ENCODE results near the gene KCNK10. TPM values are rescaled to one million over a fixed set of nuclear protein-coding genes. Genes with fewer than 3 reads are reported as not detected.
A peak's percentile ranks its signal among the peaks of the same experiment; 100 is the strongest.

Gene KCNK10
- total RNA-seq, 2 experiments from 2014 or later, result not detected

GRCh38 chr14:88231603-88232002, 91.5 kb downstream of the KCNK10 start:
- no peaks in the 10 kb centered on the region for H3K36me3 Mint-ChIP-seq
- H3K27ac Mint-ChIP-seq, result no peak overlapping the region
- peaks cover 10% of the 10 kb centered on the region for H3K27me3 Mint-ChIP-seq
- H3K9me3 Mint-ChIP-seq, result no peaks in the 10 kb centered on the region
- ChIA-PET POLR2A (no interaction called here), CTCF (interaction anchor here (1.2 to 6.5 kb wide), 3 partner anchors 26 to 218 kb away, joined by 3 to 46 read pairs (median 4); no protein-coding TSS in a partner anchor)
- intact Hi-C loops (cut with micrococcal nuclease), result loop anchor here (5.0 kb wide), 1 partner anchor 284 kb away; no protein-coding TSS in a partner anchor
- H3K4me3 Mint-ChIP-seq, result no peak overlapping the region
- peaks cover 4% of the 10 kb centered on the region for H3K4me1 Mint-ChIP-seq (ENCODE audit: low read depth)
- no peak for DNase-seq

GRCh38 chr14:88229428-88229827, 93.6 kb downstream of the KCNK10 start:
- Mint-ChIP-seq H3K27me3 (peaks cover 11% of the 10 kb centered on the region), H3K27ac (no peak overlapping the region), H3K4me3 (no peak overlapping the region), H3K9me3 (no peaks in the 10 kb centered on the region), H3K4me1 (ENCODE audit: low read depth) (peaks cover 4% of the 10 kb centered on the region), H3K36me3 (no peaks in the 10 kb centered on the region)
- DNase-seq, result no peak
- ChIA-PET CTCF (interaction anchor here (1.3 kb wide), 1 partner anchor 40 kb away, joined by 5 read pairs; no protein-coding TSS in a partner anchor), POLR2A (no interaction called here)
- intact Hi-C loops (cut with micrococcal nuclease), result no loop called here

- intact Hi-C loops (cut with micrococcal nuclease), result no loop called here
- ChIA-PET CTCF (interaction anchor here (0.6 to 1.3 kb wide), 2 partner anchors 39 to 215 kb away, joined by 3 to 5 read pairs; no protein-coding TSS in a partner anchor), POLR2A (no interaction called here)
- Mint-ChIP-seq H3K27ac (no peak overlapping the region), H3K9me3 (peaks cover 1% of the 10 kb centered on the region), H3K36me3 (no peaks in the 10 kb centered on the region), H3K4me1 (ENCODE audit: low read depth) (peaks cover 4% of the 10 kb centered on the region), H3K27me3 (peaks cover 8% of the 10 kb centered on the region), H3K4me3 (no peak overlapping the region)
- peak; percentile 34 for DNase-seq
Measured at GRCh38 chr14:88228522-88229236, 94.4 kb downstream of the KCNK10 start.

- peaks cover 11% of the 10 kb centered on the region for H3K9me3 Mint-ChIP-seq
- H3K27me3 Mint-ChIP-seq, result peaks cover 10% of the 10 kb centered on the region
- intact Hi-C loops (cut with micrococcal nuclease), result no loop called here
- no peak overlapping the region for H3K27ac Mint-ChIP-seq
- peaks cover 4% of the 10 kb centered on the region for H3K4me1 Mint-ChIP-seq (ENCODE audit: low read depth)
- no peak for DNase-seq
- ChIA-PET POLR2A (interaction anchor here (0.5 kb wide), 1 partner anchor 12 kb away, joined by 3 read pairs; no protein-coding TSS in a partner anchor), CTCF (no interaction called here)
- no peak overlapping the region for H3K4me3 Mint-ChIP-seq
- H3K36me3 Mint-ChIP-seq, result no peaks in the 10 kb centered on the region
Measured at GRCh38 chr14:88227693-88228092, 95.4 kb downstream of the KCNK10 start.

GRCh38 chr14:88225721-88226120, 97.3 kb downstream of the KCNK10 start:
- Mint-ChIP-seq H3K4me3 (no peak overlapping the region), H3K4me1 (ENCODE audit: low read depth) (peaks cover 4% of the 10 kb centered on the region), H3K36me3 (no peaks in the 10 kb centered on the region), H3K27me3 (peaks cover 10% of the 10 kb centered on the region), H3K9me3 (peaks cover 20% of the 10 kb centered on the region), H3K27ac (no peak overlapping the region)
- intact Hi-C loops (cut with micrococcal nuclease), result no loop called here
- ChIA-PET POLR2A (no interaction called here), CTCF (interaction anchor here (1.7 kb wide), 1 partner anchor 36 kb away, joined by 7 read pairs; no protein-coding TSS in a partner anchor)
- DNase-seq, result no peak

- CTCF ChIA-PET, result no interaction called here
- POLR2A ChIA-PET, result no interaction called here
- Mint-ChIP-seq H3K9me3 (peaks cover 15% of the 10 kb centered on the region), H3K27me3 (peaks cover 4% of the 10 kb centered on the region), H3K4me3 (no peak overlapping the region), H3K27ac (no peak overlapping the region), H3K36me3 (no peaks in the 10 kb centered on the region), H3K4me1 (ENCODE audit: low read depth) (no peaks in the 10 kb centered on the region)
- DNase-seq, result no peak
- intact Hi-C loops (cut with micrococcal nuclease), result no loop called here
Measured at GRCh38 chr14:88218119-88218915, 104.8 kb downstream of the KCNK10 start.

- DNase-seq, result no peak
- H3K4me1 Mint-ChIP-seq (ENCODE audit: low read depth), result no peaks in the 10 kb centered on the region
- H3K9me3 Mint-ChIP-seq, result no peaks in the 10 kb centered on the region
- no peaks in the 10 kb centered on the region for H3K36me3 Mint-ChIP-seq
- ChIA-PET CTCF (no interaction called here), POLR2A (no interaction called here)
- H3K27ac Mint-ChIP-seq, result no peak overlapping the region
- peaks cover 15% of the 10 kb centered on the region for H3K27me3 Mint-ChIP-seq
- intact Hi-C loops (cut with micrococcal nuclease), result no loop called here
- H3K4me3 Mint-ChIP-seq, result no peak overlapping the region
Measured at GRCh38 chr14:88212691-88213090, 110.4 kb downstream of the KCNK10 start.

GRCh38 chr14:88210426-88210825, 112.6 kb downstream of the KCNK10 start:
- DNase-seq, result no peak
- Mint-ChIP-seq H3K9me3 (no peaks in the 10 kb centered on the region), H3K36me3 (no peaks in the 10 kb centered on the region), H3K4me1 (ENCODE audit: low read depth) (no peaks in the 10 kb centered on the region), H3K27me3 (peaks cover 19% of the 10 kb centered on the region), H3K4me3 (no peak overlapping the region), H3K27ac (no peak overlapping the region)
- intact Hi-C loops (cut with micrococcal nuclease), result no loop called here
- POLR2A ChIA-PET, result no interaction called here
- CTCF ChIA-PET, result no interaction called here

GRCh38 chr14:88209273-88209672, 113.8 kb downstream of the KCNK10 start:
- DNase-seq, result no peak
- Mint-ChIP-seq H3K27me3 (peaks cover 19% of the 10 kb centered on the region), H3K4me3 (no peak overlapping the region), H3K36me3 (no peaks in the 10 kb centered on the region), H3K4me1 (ENCODE audit: low read depth) (no peaks in the 10 kb centered on the region), H3K9me3 (no peaks in the 10 kb centered on the region), H3K27ac (no peak overlapping the region)
- intact Hi-C loops (cut with micrococcal nuclease), result no loop called here
- CTCF ChIA-PET, result interaction anchor here (1.7 kb wide), 1 partner anchor 20 kb away, joined by 5 read pairs; no protein-coding TSS in a partner anchor
- POLR2A ChIA-PET, result no interaction called here

- CTCF ChIA-PET, result interaction anchor here (1.7 kb wide), 1 partner anchor 20 kb away, joined by 5 read pairs; no protein-coding TSS in a partner anchor
- H3K4me3 Mint-ChIP-seq, result no peak overlapping the region
- H3K27me3 Mint-ChIP-seq, result peaks cover 19% of the 10 kb centered on the region
- H3K27ac Mint-ChIP-seq, result no peak overlapping the region
- POLR2A ChIA-PET, result no interaction called here
- intact Hi-C loops (cut with micrococcal nuclease), result no loop called here
- no peaks in the 10 kb centered on the region for H3K36me3 Mint-ChIP-seq
- no peaks in the 10 kb centered on the region for H3K9me3 Mint-ChIP-seq
- DNase-seq, result no peak
- no peaks in the 10 kb centered on the region for H3K4me1 Mint-ChIP-seq (ENCODE audit: low read depth)
Measured at GRCh38 chr14:88208858-88209257, 114.2 kb downstream of the KCNK10 start.

GRCh38 chr14:88204221-88204620, 118.8 kb downstream of the KCNK10 start:
- no peak for DNase-seq
- Mint-ChIP-seq H3K9me3 (no peaks in the 10 kb centered on the region), H3K36me3 (no peaks in the 10 kb centered on the region), H3K27ac (no peak overlapping the region), H3K4me1 (ENCODE audit: low read depth) (no peaks in the 10 kb centered on the region), H3K4me3 (no peak overlapping the region), H3K27me3 (peaks cover 12% of the 10 kb centered on the region)
- CTCF ChIA-PET, result no interaction called here
- POLR2A ChIA-PET, result no interaction called here
- intact Hi-C loops (cut with micrococcal nuclease), result no loop called here

GRCh38 chr14:88203291-88203690, 119.8 kb downstream of the KCNK10 start:
- CTCF ChIA-PET, result interaction anchor here (0.9 kb wide), 1 partner anchor 15 kb away, joined by 4 read pairs; no protein-coding TSS in a partner anchor
- Mint-ChIP-seq H3K36me3 (no peaks in the 10 kb centered on the region), H3K27me3 (peaks cover 11% of the 10 kb centered on the region), H3K4me3 (no peak overlapping the region), H3K4me1 (ENCODE audit: low read depth) (no peaks in the 10 kb centered on the region), H3K9me3 (no peaks in the 10 kb centered on the region), H3K27ac (no peak overlapping the region)
- POLR2A ChIA-PET, result no interaction called here
- intact Hi-C loops (cut with micrococcal nuclease), result no loop called here
- no peak for DNase-seq
